ENCODE results near the gene CALB2. TPM values are rescaled to one million over a fixed set of nuclear protein-coding genes. Genes with fewer than 3 reads are reported as not detected.

Gene CALB2, protein sequence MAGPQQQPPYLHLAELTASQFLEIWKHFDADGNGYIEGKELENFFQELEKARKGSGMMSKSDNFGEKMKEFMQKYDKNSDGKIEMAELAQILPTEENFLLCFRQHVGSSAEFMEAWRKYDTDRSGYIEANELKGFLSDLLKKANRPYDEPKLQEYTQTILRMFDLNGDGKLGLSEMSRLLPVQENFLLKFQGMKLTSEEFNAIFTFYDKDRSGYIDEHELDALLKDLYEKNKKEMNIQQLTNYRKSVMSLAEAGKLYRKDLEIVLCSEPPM
- total RNA-seq, result 0.20 TPM in 1 of 2 replicates, not detected in the other

DNA sequence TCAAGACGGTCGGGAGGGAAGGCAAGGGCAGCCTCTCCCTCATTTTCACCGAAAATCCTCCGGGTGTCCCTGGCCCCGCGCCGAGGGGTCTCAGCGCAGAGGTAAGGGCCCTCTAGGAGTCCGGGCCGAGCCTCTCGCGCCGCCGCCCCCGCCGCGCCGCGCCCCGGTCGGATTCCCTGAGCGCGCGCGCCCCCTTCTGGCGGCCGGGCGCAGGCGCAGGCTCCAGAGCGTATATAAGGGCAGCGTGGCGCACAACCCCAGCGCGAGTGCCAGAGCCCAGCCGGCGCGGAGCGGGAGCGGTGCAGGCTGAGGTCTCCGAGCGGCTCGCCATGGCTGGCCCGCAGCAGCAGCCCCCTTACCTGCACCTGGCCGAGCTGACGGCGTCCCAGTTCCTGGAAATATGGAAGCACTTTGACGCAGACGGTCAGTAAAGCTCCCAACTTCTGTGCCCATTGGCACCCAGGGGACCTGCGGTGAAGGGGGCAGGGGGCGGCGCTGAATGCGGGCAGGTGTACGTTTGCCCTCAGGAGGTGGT is at the start of gene CALB2:
Gene CALB2, plus strand, starts transcription at position 260 of the 535 bp plus-strand sequence. Its CDS starts 70 bp downstream, at position 330.

Other genes starting within 250 kb of the CALB2 start
- gene HYDIN, start 128.0 kb upstream of the CALB2 start, total RNA-seq, result not detected in 2 replicates
- 15.8 and 18.7 TPM in 2 replicates for gene CMTR2, start 69.3 kb upstream of the CALB2 start, total RNA-seq
- gene TLE7, start 83.3 kb downstream of the CALB2 start, total RNA-seq, result not detected in 2 replicates
- gene ZNF23, start 103.5 kb downstream of the CALB2 start, total RNA-seq, result 2.7 and 3.5 TPM in 2 replicates
- 0.80 and 1.1 TPM in 2 replicates for gene ZNF19, start 130.6 kb downstream of the CALB2 start, total RNA-seq
- gene CHST4, start 167.7 kb downstream of the CALB2 start, total RNA-seq, result not detected in 2 replicates
- not detected in 2 replicates for gene TAT, start 218.4 kb downstream of the CALB2 start, total RNA-seq